Type B pancreatic cell (in vitro differentiated cells): ENCODE data around the gene THYN1. TPM values are rescaled to one million over a fixed set of nuclear protein-coding genes. Genes with fewer than 3 reads are reported as not detected.

Experiments used
- DNase-seq: peaks from one replicate; pipeline ENCODE4 v3.0.0; 2021; ENCODE audit warnings: mixed read lengths; ENCODE audit not compliant: unreplicated experiment; ENCODE audit errors: extremely low spot score
- H3K27ac Mint-ChIP-seq: 2 replicates; pipeline ENCODE4 v1.8.0; 2021; ENCODE audit warnings: mild to moderate bottlenecking, mixed read lengths
- H3K27me3 Mint-ChIP-seq: 2 replicates; pipeline ENCODE4 v1.8.0; 2021; ENCODE audit warnings: mixed read lengths
- H3K36me3 Mint-ChIP-seq: 2 replicates; pipeline ENCODE4 v1.8.0; 2021; ENCODE audit warnings: mixed read lengths
- H3K4me1 Mint-ChIP-seq: one replicate; pipeline ENCODE4 v1.8.0; 2021; ENCODE audit warnings: mixed read lengths; ENCODE audit not compliant: unreplicated experiment
- H3K4me3 Mint-ChIP-seq: 2 replicates; pipeline ENCODE4 v1.8.0; 2021; ENCODE audit warnings: mild to moderate bottlenecking, mixed read lengths
- H3K9me3 Mint-ChIP-seq: 2 replicates; pipeline ENCODE4 v1.8.0; 2021; ENCODE audit warnings: mixed read lengths
- CTCF ChIP-seq: fragments of 200-600 bp; sonication (generic); conservative IDR thresholded peaks from 2 replicates; pipeline ENCODE4 v1.5.0; 2021; ENCODE audit warnings: antibody characterized with exemption, mild to moderate bottlenecking
- total RNA-seq: library from RNA; stranded (reverse); gene quantifications from 2 replicates; pipeline ENCODE4 v1.2.1, GENCODE V29; 2021; ENCODE audit warnings: low replicate concordance

The THYN1 gene
- total RNA-seq, 1 donor from 2014 or later = 44.3 TPM

DNA sequence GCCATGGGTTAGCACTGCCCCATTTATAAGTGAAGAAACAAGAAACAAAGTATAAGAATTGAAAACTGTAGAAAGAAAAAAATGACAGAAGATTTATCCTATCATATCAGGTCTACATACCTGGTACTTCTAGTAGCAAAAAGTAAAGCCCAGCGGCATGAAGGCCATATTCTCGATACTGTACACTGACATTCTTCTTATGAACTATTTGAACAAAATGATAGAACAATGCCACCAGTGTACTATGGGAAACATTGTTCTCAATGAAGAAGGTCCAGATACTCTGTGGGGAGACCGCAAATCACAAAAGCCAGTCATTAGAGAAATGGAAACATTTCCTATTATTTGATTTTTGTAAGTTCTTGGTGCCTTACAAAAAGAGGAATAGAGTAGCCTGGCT lies 36.3 kb downstream of the THYN1 start:
- H3K4me3 Mint-ChIP-seq = no peak overlapping the region
- peaks cover 19% of the 10 kb centered on the region for H3K36me3 Mint-ChIP-seq
- TF ChIP-seq CTCF = no peak
- DNase-seq = no peak
- H3K27ac Mint-ChIP-seq = no peak overlapping the region
- no peaks in the 10 kb centered on the region for H3K9me3 Mint-ChIP-seq
- no peaks in the 10 kb centered on the region for H3K27me3 Mint-ChIP-seq
- H3K4me1 Mint-ChIP-seq = peaks cover under 1% of the 10 kb centered on the region

- Mint-ChIP-seq H3K27ac (no peak overlapping the region), H3K27me3 (no peaks in the 10 kb centered on the region), H3K4me1 (no peaks in the 10 kb centered on the region), H3K4me3 (no peak overlapping the region), H3K9me3 (no peaks in the 10 kb centered on the region), H3K36me3 (peaks cover 19% of the 10 kb centered on the region)
- DNase-seq = no peak
- TF ChIP-seq CTCF = no peak
Measured at GRCh38 chr11:134215836-134216235, 37.3 kb downstream of the THYN1 start.

DNA sequence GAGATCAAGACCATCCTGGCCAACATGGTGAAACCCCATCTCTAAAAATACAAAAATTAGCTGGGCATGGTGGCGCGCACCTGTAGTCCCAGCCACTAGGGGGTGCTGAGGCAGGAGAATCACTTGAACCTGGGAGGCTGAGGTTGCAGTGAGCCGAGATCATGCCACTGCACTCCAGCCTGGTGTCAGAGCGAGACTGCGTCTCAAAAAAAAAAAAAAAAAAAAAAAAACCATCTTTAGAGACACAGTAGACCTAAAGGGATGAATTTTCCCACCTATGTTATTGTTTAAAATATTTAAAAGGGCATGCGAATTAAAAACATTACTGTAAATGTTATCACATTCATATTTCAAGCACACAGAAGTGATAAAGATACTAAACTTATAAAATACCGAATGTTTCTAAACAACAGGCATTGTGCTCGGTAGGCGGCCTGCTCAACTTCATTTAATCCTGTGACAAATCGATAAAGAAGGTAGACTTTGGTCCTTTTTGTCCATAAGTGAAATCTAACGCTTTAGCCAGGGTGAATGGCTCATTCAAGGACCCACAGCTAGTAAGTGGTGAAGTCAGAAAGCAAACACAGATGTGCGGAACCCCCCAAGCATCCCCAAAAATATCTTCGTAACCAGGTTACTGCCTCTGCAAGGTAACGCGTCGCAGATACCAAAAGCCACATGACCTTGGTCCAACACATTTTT lies 45.5 kb downstream of the THYN1 start:
- peak; percentile 86 for TF ChIP-seq CTCF
- DNase-seq = no peak
- no peak overlapping the region for H3K27ac Mint-ChIP-seq
- H3K36me3 Mint-ChIP-seq = peaks cover 21% of the 10 kb centered on the region
- H3K4me3 Mint-ChIP-seq = no peak overlapping the region
- H3K27me3 Mint-ChIP-seq = no peaks in the 10 kb centered on the region
- no peaks in the 10 kb centered on the region for H3K4me1 Mint-ChIP-seq
- H3K9me3 Mint-ChIP-seq = no peaks in the 10 kb centered on the region

DNA sequence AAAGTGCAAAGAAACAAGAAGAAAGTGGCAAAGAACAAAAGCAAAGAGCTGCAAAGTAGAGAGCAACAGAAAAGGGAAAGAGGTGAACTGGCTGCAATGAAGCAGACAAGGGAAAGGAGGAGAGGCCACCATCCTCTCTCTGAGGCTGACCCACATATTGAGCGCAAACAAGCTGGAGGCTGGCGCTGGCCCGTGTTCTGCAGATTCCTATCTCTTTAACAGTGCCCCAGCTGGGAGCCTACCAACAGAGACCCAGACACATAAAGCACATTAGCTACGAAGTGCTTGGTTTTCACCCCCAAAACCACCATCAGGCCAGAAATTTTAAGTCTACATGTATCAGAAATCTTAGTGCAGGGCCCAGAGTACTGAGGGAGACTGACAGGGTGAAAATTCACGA lies 47.0 kb downstream of the THYN1 start:
- TF ChIP-seq CTCF = no peak

GRCh38 chr11:134205729-134206128 lies 47.4 kb downstream of the THYN1 start:
- no peak for TF ChIP-seq CTCF
- Mint-ChIP-seq H3K36me3 (peaks cover 29% of the 10 kb centered on the region), H3K4me1 (no peaks in the 10 kb centered on the region), H3K4me3 (no peak overlapping the region), H3K27ac (no peak overlapping the region), H3K9me3 (no peaks in the 10 kb centered on the region), H3K27me3 (no peaks in the 10 kb centered on the region)
- no peak for DNase-seq

More for the DNA sequence above, 47.0 kb downstream of the THYN1 start:
- H3K27ac Mint-ChIP-seq = no peak overlapping the region
- H3K4me1 Mint-ChIP-seq = no peaks in the 10 kb centered on the region
- H3K9me3 Mint-ChIP-seq = no peaks in the 10 kb centered on the region
- H3K36me3 Mint-ChIP-seq = peaks cover 28% of the 10 kb centered on the region
- no peak overlapping the region for H3K4me3 Mint-ChIP-seq
- no peak for DNase-seq
- H3K27me3 Mint-ChIP-seq = no peaks in the 10 kb centered on the region
